ENCODE measurements around the gene VPS39.

The VPS39 gene

GRCh38 chr15:42149493-42150218 lies 58.4 kb downstream of the VPS39 start:
- Mint-ChIP-seq H3K4me3 (no peak overlapping the region), H3K4me1 (ENCODE audit: low read depth) (no peaks in the 10 kb centered on the region), H3K27me3 (no peaks in the 10 kb centered on the region), H3K36me3 (no peaks in the 10 kb centered on the region), H3K27ac (no peak overlapping the region), H3K9me3 (ENCODE audit: low read depth) (no peaks in the 10 kb centered on the region)

DNA sequence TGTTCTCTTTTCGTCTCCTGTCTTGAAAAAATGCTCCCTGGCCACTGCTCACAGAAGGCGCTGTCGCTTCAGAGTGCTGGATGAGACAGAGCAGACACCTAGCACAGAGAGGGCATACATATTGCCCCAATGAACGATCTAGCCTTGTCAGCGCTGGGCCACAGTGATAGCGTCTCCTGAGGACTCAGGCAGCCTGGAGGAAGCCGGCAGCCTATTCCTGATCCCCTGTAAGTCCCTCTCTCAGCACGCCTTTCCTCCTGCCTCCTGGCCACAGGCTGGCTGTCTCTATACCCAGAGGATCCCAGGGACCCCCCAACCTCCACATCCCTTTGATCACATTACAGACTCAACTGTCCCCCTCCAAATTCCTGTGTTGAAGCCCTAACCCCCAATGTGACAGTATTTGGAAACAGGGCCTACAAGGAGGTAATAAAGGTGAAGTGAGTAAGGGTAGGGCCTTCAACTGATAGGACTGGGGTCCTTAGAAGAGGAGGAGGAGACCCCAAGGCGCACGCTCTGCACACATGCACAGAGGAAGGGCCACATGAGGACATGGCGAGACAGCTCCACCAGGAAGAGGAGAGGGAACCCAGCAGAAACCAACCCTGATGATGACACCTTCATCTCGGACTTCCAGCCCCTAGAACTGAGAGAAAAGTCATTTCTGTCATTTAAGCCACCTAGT lies 59.2 kb downstream of the VPS39 start:
- H3K27me3 Mint-ChIP-seq = no peaks in the 10 kb centered on the region
- no peaks in the 10 kb centered on the region for H3K4me1 Mint-ChIP-seq (ENCODE audit: low read depth)
- no peak overlapping the region for H3K27ac Mint-ChIP-seq
- no peaks in the 10 kb centered on the region for H3K36me3 Mint-ChIP-seq
- no peak overlapping the region for H3K4me3 Mint-ChIP-seq
- no peaks in the 10 kb centered on the region for H3K9me3 Mint-ChIP-seq (ENCODE audit: low read depth)

DNA sequence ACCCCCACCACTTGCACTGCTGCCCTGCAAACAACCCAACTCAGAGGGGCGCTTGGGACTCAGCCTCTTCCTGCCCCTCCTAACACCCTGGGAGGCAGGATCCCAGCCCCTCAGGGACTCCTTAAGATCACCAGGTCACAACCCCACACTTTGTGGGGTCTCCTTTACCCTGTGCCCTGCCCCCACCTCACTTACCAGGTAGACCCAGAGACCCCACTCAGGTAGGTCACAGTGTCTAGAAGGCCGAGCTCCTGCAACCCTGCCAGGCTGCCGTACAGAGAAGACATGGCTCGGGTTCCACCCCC lies 60.7 kb downstream of the VPS39 start:
- H3K4me3 Mint-ChIP-seq = no peak overlapping the region
- no peaks in the 10 kb centered on the region for H3K36me3 Mint-ChIP-seq
- H3K9me3 Mint-ChIP-seq (ENCODE audit: low read depth) = no peaks in the 10 kb centered on the region

GRCh38 chr15:42146551-42147430 lies 61.3 kb downstream of the VPS39 start:
- no peaks in the 10 kb centered on the region for H3K9me3 Mint-ChIP-seq (ENCODE audit: low read depth)
- H3K4me1 Mint-ChIP-seq (ENCODE audit: low read depth) = no peaks in the 10 kb centered on the region
- H3K36me3 Mint-ChIP-seq = no peaks in the 10 kb centered on the region
- no peak overlapping the region for H3K4me3 Mint-ChIP-seq
- H3K27me3 Mint-ChIP-seq = no peaks in the 10 kb centered on the region
- H3K27ac Mint-ChIP-seq = no peak overlapping the region

More for the DNA sequence above, 60.7 kb downstream of the VPS39 start:
- H3K27ac Mint-ChIP-seq = no peak overlapping the region
- no peaks in the 10 kb centered on the region for H3K27me3 Mint-ChIP-seq
- H3K4me1 Mint-ChIP-seq (ENCODE audit: low read depth) = no peaks in the 10 kb centered on the region

DNA sequence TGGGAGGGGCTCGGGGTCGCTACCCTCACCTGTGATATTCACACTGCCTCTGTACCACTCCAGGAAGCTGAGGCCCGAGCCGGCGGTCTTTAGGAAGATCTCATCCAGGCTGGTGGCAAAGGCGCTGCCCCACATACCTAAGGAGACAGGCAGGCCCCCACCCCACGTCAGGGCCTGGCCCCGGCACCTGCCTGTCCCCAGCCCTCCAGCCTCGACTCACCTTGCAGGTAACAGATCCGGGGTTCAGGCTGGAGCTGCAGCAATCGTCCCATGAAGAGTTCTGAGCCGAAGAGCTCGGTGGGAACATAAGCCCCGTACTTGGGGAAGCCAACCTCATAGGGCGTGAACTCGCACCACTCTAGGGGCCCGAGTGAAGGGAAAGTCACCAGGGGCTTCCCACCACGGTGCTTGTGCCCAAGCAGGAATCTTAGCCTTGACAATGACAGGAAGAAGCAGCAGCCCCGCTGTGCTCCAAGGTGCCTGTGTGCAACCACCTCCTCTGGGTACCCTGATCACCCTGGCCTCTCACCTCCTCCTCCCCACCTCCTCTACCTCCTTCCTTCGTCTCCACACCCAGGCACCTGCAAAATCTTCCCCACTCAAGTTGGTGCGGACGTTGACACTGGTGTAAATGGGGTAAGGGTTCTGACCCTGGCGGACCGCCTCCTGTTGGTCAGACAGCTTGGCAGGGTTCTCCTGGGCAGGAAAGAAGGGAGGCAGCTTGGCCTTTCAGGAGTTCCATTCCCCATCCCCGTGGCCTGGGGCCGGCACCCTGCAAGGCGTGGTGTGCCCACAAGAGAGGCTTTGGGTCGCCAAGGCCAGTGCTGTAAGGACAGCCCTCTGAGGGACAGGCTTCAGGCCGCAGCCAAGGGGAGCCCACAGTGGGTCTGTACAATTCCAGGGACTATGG lies 62.3 kb downstream of the VPS39 start:
- no peak overlapping the region for H3K27ac Mint-ChIP-seq

GRCh38 chr15:42144841-42145375 lies 63.2 kb downstream of the VPS39 start:
- no peak overlapping the region for H3K27ac Mint-ChIP-seq

More for the DNA sequence above, 62.3 kb downstream of the VPS39 start:
- no peak overlapping the region for H3K4me3 Mint-ChIP-seq
- no peaks in the 10 kb centered on the region for H3K36me3 Mint-ChIP-seq
- H3K27me3 Mint-ChIP-seq = no peaks in the 10 kb centered on the region
- H3K4me1 Mint-ChIP-seq (ENCODE audit: low read depth) = no peaks in the 10 kb centered on the region
- no peaks in the 10 kb centered on the region for H3K9me3 Mint-ChIP-seq (ENCODE audit: low read depth)

GRCh38 chr15:42143866-42144625 lies 64.1 kb downstream of the VPS39 start:
- no peaks in the 10 kb centered on the region for H3K36me3 Mint-ChIP-seq
- no peaks in the 10 kb centered on the region for H3K4me1 Mint-ChIP-seq (ENCODE audit: low read depth)
- no peaks in the 10 kb centered on the region for H3K9me3 Mint-ChIP-seq (ENCODE audit: low read depth)
- H3K4me3 Mint-ChIP-seq = no peak overlapping the region
- H3K27ac Mint-ChIP-seq = no peak overlapping the region
- no peaks in the 10 kb centered on the region for H3K27me3 Mint-ChIP-seq

More at GRCh38 chr15:42144841-42145375, 63.2 kb downstream of the VPS39 start:
- Mint-ChIP-seq H3K36me3 (no peaks in the 10 kb centered on the region), H3K4me3 (no peak overlapping the region), H3K4me1 (ENCODE audit: low read depth) (no peaks in the 10 kb centered on the region), H3K9me3 (ENCODE audit: low read depth) (no peaks in the 10 kb centered on the region), H3K27me3 (no peaks in the 10 kb centered on the region)

DNA sequence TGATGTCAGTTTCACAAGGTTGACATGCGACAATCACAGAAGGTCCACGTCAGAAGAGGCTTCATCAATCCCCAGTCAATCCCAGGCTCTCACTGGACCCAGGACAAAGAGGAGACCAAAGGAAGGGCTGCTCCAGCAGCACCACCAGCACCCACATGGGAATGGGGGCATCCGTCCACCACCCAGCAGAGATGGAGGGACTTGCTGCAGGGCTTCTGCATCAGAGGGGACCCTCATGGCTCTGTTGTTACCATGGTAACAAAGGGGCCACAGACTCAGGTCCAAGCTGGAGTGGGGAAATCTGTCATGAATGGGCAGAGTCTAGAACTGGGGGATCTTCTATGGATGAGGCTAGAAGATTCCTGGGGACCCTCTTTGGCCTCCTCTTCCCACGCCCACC lies 64.7 kb downstream of the VPS39 start:
- no peaks in the 10 kb centered on the region for H3K4me1 Mint-ChIP-seq (ENCODE audit: low read depth)
- no peaks in the 10 kb centered on the region for H3K27me3 Mint-ChIP-seq
- H3K9me3 Mint-ChIP-seq (ENCODE audit: low read depth) = no peaks in the 10 kb centered on the region
- H3K4me3 Mint-ChIP-seq = no peak overlapping the region
- H3K36me3 Mint-ChIP-seq = no peaks in the 10 kb centered on the region
- H3K27ac Mint-ChIP-seq = no peak overlapping the region

GRCh38 chr15:42141795-42142667 lies 66.1 kb downstream of the VPS39 start:
- Mint-ChIP-seq H3K27ac (no peak overlapping the region), H3K36me3 (no peaks in the 10 kb centered on the region), H3K9me3 (ENCODE audit: low read depth) (no peaks in the 10 kb centered on the region), H3K4me1 (ENCODE audit: low read depth) (no peaks in the 10 kb centered on the region), H3K4me3 (no peak overlapping the region), H3K27me3 (no peaks in the 10 kb centered on the region)

- no peaks in the 10 kb centered on the region for H3K4me1 Mint-ChIP-seq (ENCODE audit: low read depth)
Measured at GRCh38 chr15:42141246-42141645, 66.9 kb downstream of the VPS39 start.

DNA sequence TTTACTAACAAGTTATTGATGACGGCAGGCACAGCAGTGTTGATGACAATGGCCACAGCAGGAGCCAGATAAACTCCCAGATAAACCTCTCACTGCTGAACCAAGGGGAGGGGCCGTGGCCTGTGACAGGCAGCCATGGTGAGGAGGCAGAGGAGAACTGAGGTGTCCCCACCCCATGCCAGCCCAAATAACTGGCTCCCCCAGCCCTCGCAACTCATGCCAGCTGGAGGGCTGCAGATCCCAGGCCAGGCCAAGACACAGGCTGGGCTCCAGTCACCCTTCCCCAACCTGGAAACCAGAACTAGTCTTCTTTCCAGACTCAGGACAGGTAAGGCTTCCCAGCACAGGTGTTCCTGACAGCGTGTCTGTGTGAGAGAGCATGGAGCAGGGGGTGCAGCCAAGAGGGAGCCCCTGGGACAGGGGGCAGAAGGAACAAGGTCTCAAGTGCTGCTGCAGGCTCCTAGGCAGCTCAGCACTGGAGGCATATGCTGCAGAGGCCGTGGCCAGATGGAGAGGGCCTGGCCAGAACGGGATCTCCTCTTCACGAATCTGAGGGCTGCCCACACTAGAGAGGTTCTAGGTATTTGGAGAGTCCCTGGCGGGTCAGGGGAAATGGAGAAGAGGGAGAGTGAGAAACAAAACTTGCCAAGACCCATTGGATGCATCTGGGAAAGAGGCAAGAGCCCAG lies 67.6 kb downstream of the VPS39 start:
- no peaks in the 10 kb centered on the region for H3K27me3 Mint-ChIP-seq
- H3K9me3 Mint-ChIP-seq (ENCODE audit: low read depth) = no peaks in the 10 kb centered on the region
- H3K4me3 Mint-ChIP-seq = no peak overlapping the region
- H3K36me3 Mint-ChIP-seq = no peaks in the 10 kb centered on the region
- no peaks in the 10 kb centered on the region for H3K4me1 Mint-ChIP-seq (ENCODE audit: low read depth)
- H3K27ac Mint-ChIP-seq = no peak overlapping the region

More at GRCh38 chr15:42141246-42141645, 66.9 kb downstream of the VPS39 start:
- Mint-ChIP-seq H3K27ac (no peak overlapping the region), H3K4me3 (no peak overlapping the region), H3K9me3 (ENCODE audit: low read depth) (no peaks in the 10 kb centered on the region), H3K27me3 (no peaks in the 10 kb centered on the region), H3K36me3 (no peaks in the 10 kb centered on the region)

DNA sequence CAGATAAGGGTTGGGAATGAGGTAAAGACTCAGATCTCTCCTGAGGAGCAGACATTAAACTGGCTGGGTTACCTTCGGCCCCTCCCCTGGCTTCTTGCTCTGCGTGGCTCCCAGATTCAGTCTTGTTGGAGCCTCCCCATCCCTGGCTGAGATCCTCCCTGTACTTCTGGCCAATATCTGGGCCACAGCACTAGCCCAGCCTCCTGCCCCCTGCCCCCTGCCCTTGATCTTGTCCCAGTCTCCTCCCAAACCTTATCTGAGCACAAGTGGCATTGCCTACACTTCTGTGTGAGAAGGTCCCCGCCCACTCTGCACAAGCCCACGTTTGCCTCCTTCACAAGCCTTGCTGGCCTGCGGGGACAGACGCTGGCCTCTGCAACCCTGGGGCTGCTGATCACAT lies 68.5 kb downstream of the VPS39 start:
- no peaks in the 10 kb centered on the region for H3K27me3 Mint-ChIP-seq
- no peak overlapping the region for H3K27ac Mint-ChIP-seq
- no peaks in the 10 kb centered on the region for H3K4me1 Mint-ChIP-seq (ENCODE audit: low read depth)
- no peaks in the 10 kb centered on the region for H3K9me3 Mint-ChIP-seq (ENCODE audit: low read depth)
- no peak overlapping the region for H3K4me3 Mint-ChIP-seq
- H3K36me3 Mint-ChIP-seq = no peaks in the 10 kb centered on the region

All from activated naive CD8-positive, alpha-beta T cell (primary cell).